AG04450 (cell line): ENCODE data around the gene ZNF428. TPM values are rescaled to one million over a fixed set of nuclear protein-coding genes. Genes with fewer than 3 reads are reported as not detected.

Experiments
- CTCF ChIA-PET: fragments of 300-600, 350-600 bp; formaldehyde crosslinking; extraction: SDS; loops from one replicate; lab custom pipeline; 2022; ENCODE audit warnings: antibody characterized with exemption, inconsistent platforms; lab: Charles Lee
- POLR2A ChIA-PET: fragments of 350-600 bp; formaldehyde crosslinking; extraction: SDS; loops from one replicate; lab custom pipeline; 2021; ENCODE audit warnings: antibody characterized with exemption, inconsistent platforms; lab: Yijun Ruan, JAX
- DNase-seq: peaks from one replicate; pipeline ENCODE4 v3.0.0-alpha.2; 2011; ENCODE audit warnings: low read depth, low spot score
- H3K27ac ChIP-seq: one replicate; pipeline ENCODE4 v1.5.1; 2012; ENCODE audit warnings: low read depth, low read length, control low read depth
- H3K27me3 ChIP-seq: one replicate; pipeline ENCODE4 v1.6.0; 2012; ENCODE audit warnings: low read length; ENCODE audit not compliant: control insufficient read depth, insufficient read depth
- H3K4me3 ChIP-seq: 2 replicates; pipeline ENCODE4 v1.5.1; 2011; ENCODE audit warnings: mild to moderate bottlenecking, low read depth, low read length, control low read depth
- H3K9me3 ChIP-seq: 2 replicates; pipeline ENCODE4 v1.5.1; 2012; ENCODE audit warnings: low read length; ENCODE audit not compliant: control insufficient read depth, insufficient read depth
- polyA plus RNA-seq: library from polyadenylated mRNA; depleted of rRNA; stranded (reverse); fragments of >200 nt; gene quantifications from 2 replicates; pipeline ENCODE4 v1.2.3, GENCODE V29; 2011
- TF ChIP-seq, protein P1 (sequence below): IDR thresholded peaks from 2 replicates; pipeline ENCODE4 v1.5.1; 2011; ENCODE audit warnings: low read depth, low read length, control low read depth, inconsistent platforms

The ZNF428 gene
- polyA plus RNA-seq, 1 experiment = 18.7 TPM

GRCh38 chr19:43611788-43612187 lies 7.6 kb downstream of the ZNF428 start, which contains the start of gene SRRM5:
SRRM5 (plus strand) TSS chr19:43612088; CDS start chr19:43612122, 34 bp downstream.
- Histone ChIP-seq H3K4me3 (no peak within 1 kb of the TSS), H3K9me3 (no peaks in the 10 kb centered on the region), H3K27ac (no peak within 1 kb of the TSS), H3K27me3 (no peaks in the 10 kb centered on the region)
- no peak for DNase-seq
- CTCF ChIA-PET = no interaction called here
- POLR2A ChIA-PET = no interaction called here
- TF ChIP-seq, protein P1, sequence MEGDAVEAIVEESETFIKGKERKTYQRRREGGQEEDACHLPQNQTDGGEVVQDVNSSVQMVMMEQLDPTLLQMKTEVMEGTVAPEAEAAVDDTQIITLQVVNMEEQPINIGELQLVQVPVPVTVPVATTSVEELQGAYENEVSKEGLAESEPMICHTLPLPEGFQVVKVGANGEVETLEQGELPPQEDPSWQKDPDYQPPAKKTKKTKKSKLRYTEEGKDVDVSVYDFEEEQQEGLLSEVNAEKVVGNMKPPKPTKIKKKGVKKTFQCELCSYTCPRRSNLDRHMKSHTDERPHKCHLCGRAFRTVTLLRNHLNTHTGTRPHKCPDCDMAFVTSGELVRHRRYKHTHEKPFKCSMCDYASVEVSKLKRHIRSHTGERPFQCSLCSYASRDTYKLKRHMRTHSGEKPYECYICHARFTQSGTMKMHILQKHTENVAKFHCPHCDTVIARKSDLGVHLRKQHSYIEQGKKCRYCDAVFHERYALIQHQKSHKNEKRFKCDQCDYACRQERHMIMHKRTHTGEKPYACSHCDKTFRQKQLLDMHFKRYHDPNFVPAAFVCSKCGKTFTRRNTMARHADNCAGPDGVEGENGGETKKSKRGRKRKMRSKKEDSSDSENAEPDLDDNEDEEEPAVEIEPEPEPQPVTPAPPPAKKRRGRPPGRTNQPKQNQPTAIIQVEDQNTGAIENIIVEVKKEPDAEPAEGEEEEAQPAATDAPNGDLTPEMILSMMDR = no peak

GRCh38 chr19:43610493-43610892 lies 8.9 kb downstream of the ZNF428 start:
- H3K9me3 ChIP-seq = no peaks in the 10 kb centered on the region
- ChIA-PET POLR2A (no interaction called here), CTCF (interaction anchor here (1.3 kb wide), 1 partner anchor 16 kb away, joined by 4 read pairs; no protein-coding TSS in a partner anchor)
- no peak overlapping the region for H3K4me3 ChIP-seq
- H3K27me3 ChIP-seq = no peaks in the 10 kb centered on the region
- no peak for DNase-seq
- no peak overlapping the region for H3K27ac ChIP-seq
- TF ChIP-seq, protein P1 = no peak

DNA sequence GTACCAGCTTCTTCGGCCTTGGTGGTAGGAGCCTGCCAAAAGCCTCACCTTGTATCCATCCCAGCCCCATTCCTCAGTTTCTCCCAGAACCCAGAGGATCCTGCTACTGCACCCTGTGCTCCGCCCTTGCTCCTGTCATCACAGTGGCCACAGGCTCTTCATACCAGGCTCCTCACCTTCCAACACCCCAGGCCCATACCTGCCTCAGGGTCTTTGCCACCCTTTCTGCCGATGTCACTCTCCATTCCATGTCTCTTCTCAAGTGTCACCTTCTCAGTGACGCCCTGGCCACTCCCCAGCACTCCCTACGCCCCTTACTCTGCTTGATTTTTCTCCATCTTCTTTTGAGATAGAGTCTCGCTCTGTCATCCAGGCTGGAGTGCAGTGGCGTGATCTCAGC lies 9.6 kb downstream of the ZNF428 start:
- no peak overlapping the region for H3K27ac ChIP-seq
- POLR2A ChIA-PET = no interaction called here
- no peak for DNase-seq
- H3K9me3 ChIP-seq = no peaks in the 10 kb centered on the region
- H3K27me3 ChIP-seq = no peaks in the 10 kb centered on the region
- CTCF ChIA-PET = interaction anchor here (1.3 kb wide), 1 partner anchor 15 kb away, joined by 4 read pairs; no protein-coding TSS in a partner anchor
- TF ChIP-seq, protein P1 = no peak
- no peak overlapping the region for H3K4me3 ChIP-seq

GRCh38 chr19:43607238-43608205 lies 11.9 kb downstream of the ZNF428 start:
- TF ChIP-seq, protein P1 = no peak
- ChIA-PET CTCF (no interaction called here), POLR2A (no interaction called here)
- Histone ChIP-seq H3K9me3 (no peaks in the 10 kb centered on the region), H3K27me3 (no peaks in the 10 kb centered on the region), H3K27ac (no peak overlapping the region), H3K4me3 (no peak overlapping the region)
- no peak for DNase-seq
